Activated T-cell treated with anti-CD3 and anti-CD28 coated beads, Interleukin-2, amount 50 U/mL, for 72 hours (primary cell): Measurements from ENCODE around the gene THSD4. TPM values are rescaled to one million over a fixed set of nuclear protein-coding genes. Genes with fewer than 3 reads are reported as not detected.
"Not testable (repeated sequence)": the region's sequence is repeated elsewhere in the genome, so short reads cannot be mapped to it uniquely, and the experiment has no call there.

Experiments used
- ATAC-seq, 2 donors: fragments of 150-1000 bp; cut with Tn5 transposase; replicated peaks in 1 of 2; 2 replicates each; pipeline ENCODE4 v1.10.0; 2021; ENCODE audit warnings: moderate library complexity in 2 of 2, mild to moderate bottlenecking in 1 of 2
- DNase-seq, 2 donors: peaks; one replicate each; pipeline ENCODE4 v3.0.0; 2021 to 2022; ENCODE audit warnings: mixed read lengths in 1 of 2
- H3K27ac Mint-ChIP-seq: one replicate; pipeline ENCODE4 v1.8.0; 2022; ENCODE audit warnings: mild to moderate bottlenecking, moderate library complexity, mixed read lengths
- H3K27me3 Mint-ChIP-seq: one replicate; pipeline ENCODE4 v1.8.0; 2022; ENCODE audit warnings: low read depth, mixed read lengths
- H3K36me3 Mint-ChIP-seq, 2 donors: one replicate each; pipeline ENCODE4 v1.8.0; 2022; ENCODE audit warnings: mixed read lengths in 2 of 2, mild to moderate bottlenecking in 1 of 2; ENCODE audit not compliant: insufficient read depth in 2 of 2
- H3K4me1 Mint-ChIP-seq: one replicate; pipeline ENCODE4 v1.8.0; 2022; ENCODE audit warnings: low read depth, mixed read lengths
- H3K4me3 Mint-ChIP-seq, 2 donors: one replicate each; pipeline ENCODE4 v1.8.0; 2022; ENCODE audit warnings: mild to moderate bottlenecking in 2 of 2, mixed read lengths in 2 of 2, moderate library complexity in 2 of 2
- H3K9me3 Mint-ChIP-seq, 2 donors: one replicate each; pipeline ENCODE4 v1.8.0; 2022; ENCODE audit warnings: mixed read lengths in 2 of 2
- total RNA-seq, 2 donors: library from RNA; stranded (reverse); gene quantifications; one replicate each; pipeline ENCODE4 v1.2.3, GENCODE V29; 2022

Gene THSD4
- total RNA-seq, 2 donors from 2014 or later, result not detected

DNA sequence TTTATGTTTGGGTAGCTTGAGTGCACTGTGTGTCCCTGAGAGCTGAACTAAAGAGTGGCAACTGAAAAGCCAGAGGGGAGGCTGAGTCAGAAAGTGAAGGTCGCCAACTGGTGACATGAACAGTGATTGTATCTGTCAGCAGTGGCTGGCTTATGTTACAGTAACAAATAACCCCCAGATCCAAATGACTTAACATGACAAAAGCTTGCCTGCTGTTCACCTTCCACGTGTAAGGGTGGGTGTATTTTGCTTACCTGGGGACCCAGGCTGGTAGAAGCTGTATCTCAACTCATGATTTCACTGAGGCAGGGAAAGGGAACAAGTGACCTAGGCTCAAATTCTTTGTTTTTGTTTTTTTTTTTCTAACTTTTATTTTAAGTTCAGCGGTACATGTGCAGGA, 147.3 kb downstream of the THSD4 start:
- Mint-ChIP-seq H3K27me3 (no peaks in the 10 kb centered on the region), H3K9me3 (no peaks in the 10 kb centered on the region), H3K36me3 (no peaks in the 10 kb centered on the region), H3K4me1 (no peaks in the 10 kb centered on the region), H3K4me3 (no peak overlapping the region), H3K27ac (no peak overlapping the region)
- DNase-seq, result no peak
- ATAC-seq, result no peak

GRCh38 chr15:71265606-71266005, 150.3 kb downstream of the THSD4 start:
- H3K4me1 Mint-ChIP-seq, H3K27ac Mint-ChIP-seq, H3K36me3 Mint-ChIP-seq, H3K9me3 Mint-ChIP-seq, H3K27me3 Mint-ChIP-seq, ATAC-seq, H3K4me3 Mint-ChIP-seq, DNase-seq: not testable (repeated sequence)

- Mint-ChIP-seq H3K36me3 (no peaks in the 10 kb centered on the region), H3K27ac (no peak overlapping the region), H3K4me3 (no peak overlapping the region), H3K4me1 (no peaks in the 10 kb centered on the region), H3K9me3 (peaks cover 3 to 5% of the 10 kb centered on the region in 2 donors), H3K27me3 (peaks cover 6% of the 10 kb centered on the region)
- DNase-seq (no peak), ATAC-seq (no peak)
Measured at GRCh38 chr15:71271327-71271726, 156.1 kb downstream of the THSD4 start.

- peaks cover 5% of the 10 kb centered on the region for H3K27me3 Mint-ChIP-seq
- H3K4me1 Mint-ChIP-seq, result no peaks in the 10 kb centered on the region
- no peak overlapping the region for H3K27ac Mint-ChIP-seq
- no peaks in the 10 kb centered on the region for H3K36me3 Mint-ChIP-seq
- H3K4me3 Mint-ChIP-seq, result no peak overlapping the region
- no peak for ATAC-seq
- DNase-seq, result no peak
- H3K9me3 Mint-ChIP-seq, result peaks cover 3 to 5% of the 10 kb centered on the region in 2 donors
Measured at GRCh38 chr15:71272932-71273331, 157.7 kb downstream of the THSD4 start.

- Mint-ChIP-seq H3K4me1 (no peaks in the 10 kb centered on the region), H3K27me3 (peaks cover 7% of the 10 kb centered on the region), H3K36me3 (no peaks in the 10 kb centered on the region), H3K9me3 (no peaks in the 10 kb centered on the region), H3K4me3 (no peak overlapping the region), H3K27ac (no peak overlapping the region)
- DNase-seq (no peak), ATAC-seq (no peak)
Measured at GRCh38 chr15:71273731-71274447, 158.6 kb downstream of the THSD4 start.

- no peak overlapping the region for H3K4me3 Mint-ChIP-seq
- no peak overlapping the region for H3K27ac Mint-ChIP-seq
- no peak for ATAC-seq
- no peaks in the 10 kb centered on the region for H3K4me1 Mint-ChIP-seq
- no peak for DNase-seq
- no peaks in the 10 kb centered on the region for H3K9me3 Mint-ChIP-seq
- H3K36me3 Mint-ChIP-seq, result no peaks in the 10 kb centered on the region
- H3K27me3 Mint-ChIP-seq, result peaks cover 7% of the 10 kb centered on the region
Measured at GRCh38 chr15:71274448-71274798, 159.2 kb downstream of the THSD4 start.

GRCh38 chr15:71275098-71275497, 159.8 kb downstream of the THSD4 start:
- no peaks in the 10 kb centered on the region for H3K4me1 Mint-ChIP-seq
- H3K36me3 Mint-ChIP-seq, result no peaks in the 10 kb centered on the region
- H3K27ac Mint-ChIP-seq, result no peak overlapping the region
- ATAC-seq, result no peak
- no peak overlapping the region for H3K4me3 Mint-ChIP-seq
- no peak for DNase-seq
- H3K27me3 Mint-ChIP-seq, result peaks cover 7% of the 10 kb centered on the region
- H3K9me3 Mint-ChIP-seq, result no peaks in the 10 kb centered on the region

GRCh38 chr15:71275566-71276335, 160.5 kb downstream of the THSD4 start:
- no peaks in the 10 kb centered on the region for H3K9me3 Mint-ChIP-seq
- H3K36me3 Mint-ChIP-seq, result no peaks in the 10 kb centered on the region
- ATAC-seq (no peak), DNase-seq (no peak)
- no peaks in the 10 kb centered on the region for H3K4me1 Mint-ChIP-seq
- no peak overlapping the region for H3K4me3 Mint-ChIP-seq
- no peak overlapping the region for H3K27ac Mint-ChIP-seq
- peaks cover 7% of the 10 kb centered on the region for H3K27me3 Mint-ChIP-seq

GRCh38 chr15:71276336-71276665, 161.0 kb downstream of the THSD4 start:
- H3K4me1 Mint-ChIP-seq, result no peaks in the 10 kb centered on the region
- no peaks in the 10 kb centered on the region for H3K9me3 Mint-ChIP-seq
- H3K27ac Mint-ChIP-seq, result no peak overlapping the region
- H3K4me3 Mint-ChIP-seq, result no peak overlapping the region
- DNase-seq (no peak), ATAC-seq (no peak)
- H3K27me3 Mint-ChIP-seq, result peaks cover 7% of the 10 kb centered on the region
- H3K36me3 Mint-ChIP-seq, result no peaks in the 10 kb centered on the region

GRCh38 chr15:71278989-71279756, 163.9 kb downstream of the THSD4 start:
- H3K4me3 Mint-ChIP-seq, result no peak overlapping the region
- ATAC-seq, result no peak
- no peak overlapping the region for H3K27ac Mint-ChIP-seq
- no peaks in the 10 kb centered on the region for H3K36me3 Mint-ChIP-seq
- H3K9me3 Mint-ChIP-seq, result no peaks in the 10 kb centered on the region
- peaks cover 7% of the 10 kb centered on the region for H3K27me3 Mint-ChIP-seq
- H3K4me1 Mint-ChIP-seq, result no peaks in the 10 kb centered on the region
- no peak for DNase-seq

DNA sequence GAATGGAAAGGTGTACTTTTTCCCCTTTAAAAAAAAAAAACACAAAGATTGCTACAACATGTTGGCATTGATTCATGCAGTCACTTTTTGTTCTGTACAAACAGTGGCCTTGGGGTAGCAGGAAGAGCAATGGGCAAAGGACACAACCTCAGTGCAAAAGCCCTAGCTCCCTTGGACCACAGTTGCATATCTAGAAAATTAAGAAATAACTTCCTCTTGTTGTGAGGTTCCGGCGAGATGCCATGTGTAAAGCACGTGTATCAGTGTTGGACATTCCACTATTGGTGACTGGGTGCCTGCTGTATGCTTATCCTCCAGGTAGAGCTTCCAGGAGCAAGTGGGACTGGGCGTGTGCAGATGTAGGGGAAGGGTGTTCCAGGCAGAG, 164.5 kb downstream of the THSD4 start:
- no peak overlapping the region for H3K4me3 Mint-ChIP-seq
- no peaks in the 10 kb centered on the region for H3K9me3 Mint-ChIP-seq
- no peak for ATAC-seq
- H3K36me3 Mint-ChIP-seq, result no peaks in the 10 kb centered on the region
- no peak for DNase-seq
- peaks cover 7% of the 10 kb centered on the region for H3K27me3 Mint-ChIP-seq
- H3K4me1 Mint-ChIP-seq, result no peaks in the 10 kb centered on the region
- H3K27ac Mint-ChIP-seq, result no peak overlapping the region

DNA sequence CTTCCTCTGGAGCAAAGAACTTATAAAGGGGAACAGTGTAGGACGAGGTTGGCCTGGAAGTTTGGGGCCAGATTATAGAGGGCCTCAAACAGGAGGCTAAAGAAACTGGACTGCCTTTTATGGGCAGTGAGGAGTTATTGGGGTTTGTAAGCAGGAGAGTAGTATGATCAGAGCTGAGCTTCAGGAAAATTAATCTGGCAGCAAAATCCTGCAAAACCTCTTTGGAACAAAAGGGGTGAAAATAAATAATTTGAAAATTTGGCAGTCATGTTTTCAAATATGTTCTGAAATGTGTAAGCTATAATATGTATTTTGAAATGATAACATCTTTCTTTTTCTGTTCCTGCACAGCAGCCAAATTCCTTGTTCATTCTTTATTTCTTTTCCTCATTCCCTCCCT, 164.9 kb downstream of the THSD4 start:
- Mint-ChIP-seq H3K4me3 (no peak overlapping the region), H3K36me3 (no peaks in the 10 kb centered on the region), H3K4me1 (no peaks in the 10 kb centered on the region), H3K9me3 (no peaks in the 10 kb centered on the region), H3K27me3 (peaks cover 7% of the 10 kb centered on the region), H3K27ac (no peak overlapping the region)
- ATAC-seq, result no peak
- no peak for DNase-seq

DNA sequence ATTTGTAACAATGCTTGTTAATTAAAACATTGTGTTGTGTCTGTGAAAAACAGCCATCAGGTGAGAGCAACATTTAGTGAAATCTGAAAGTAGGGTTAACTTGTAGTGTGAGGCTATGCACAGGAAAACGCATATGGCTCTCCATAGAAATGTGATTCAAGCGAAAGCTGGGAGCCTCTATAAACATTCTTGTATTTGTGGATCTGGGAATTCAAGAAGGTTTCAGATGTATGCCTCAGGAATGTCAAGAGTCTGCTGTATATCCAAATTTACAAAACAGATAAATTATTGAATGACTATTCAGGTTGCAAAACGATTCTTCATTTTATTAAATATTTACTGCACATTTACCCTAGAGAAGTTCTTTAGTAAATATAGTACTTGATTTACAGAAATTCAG, 166.0 kb downstream of the THSD4 start:
- H3K27me3 Mint-ChIP-seq, result peaks cover 8% of the 10 kb centered on the region
- DNase-seq (no peak), ATAC-seq (no peak)
- H3K27ac Mint-ChIP-seq, result no peak overlapping the region
- H3K9me3 Mint-ChIP-seq, result no peaks in the 10 kb centered on the region
- H3K4me3 Mint-ChIP-seq, result no peak overlapping the region
- no peaks in the 10 kb centered on the region for H3K36me3 Mint-ChIP-seq
- H3K4me1 Mint-ChIP-seq, result no peaks in the 10 kb centered on the region
